Keratinocyte (primary cell): ENCODE data around the gene SLA2. TPM values are rescaled to one million over a fixed set of nuclear protein-coding genes. Genes with fewer than 3 reads are reported as not detected.

Source experiments
- DNase-seq: peaks from one replicate; pipeline ENCODE4 v3.0.0-alpha.2; 2011; ENCODE audit warnings: low read depth, missing footprints, low spot score
- FAIRE-seq: peaks from 2 replicates; lab custom pipeline; 2011; peaks lifted over from hg19 to GRCh38; lab: Jason Lieb, UNC
- H2AFZ ChIP-seq: 2 replicates; pipeline ENCODE4 v1.6.0; 2012; ENCODE audit warnings: low read length, control low read depth, inconsistent platforms; ENCODE audit not compliant: control insufficient read depth
- H3K27ac ChIP-seq: 2 replicates; pipeline ENCODE4 v1.5.1; 2011; ENCODE audit warnings: low read length; ENCODE audit not compliant: control insufficient read depth, insufficient read depth
- H3K27me3 ChIP-seq: 3 replicates; pipeline ENCODE4 v1.6.0; 2011; ENCODE audit warnings: low read length; ENCODE audit not compliant: control insufficient read depth, insufficient read depth; ENCODE audit errors: extremely low read depth
- H3K36me3 ChIP-seq, 2 experiments: 2 replicates in 1 of 2; 3 replicates in 1 of 2; pipeline ENCODE4 v1.5.1; 2011; ENCODE audit warnings: low read length in 2 of 2, mild to moderate bottlenecking in 1 of 2; ENCODE audit not compliant: control insufficient read depth in 2 of 2, insufficient read depth in 2 of 2; ENCODE audit errors: extremely low read depth in 1 of 2
- H3K4me1 ChIP-seq: 3 replicates; pipeline ENCODE4 v1.5.1; 2011; ENCODE audit warnings: low read length; ENCODE audit not compliant: control insufficient read depth, insufficient read depth; ENCODE audit errors: extremely low read depth
- H3K4me2 ChIP-seq: 3 replicates; pipeline ENCODE4 v1.6.0; 2011; ENCODE audit warnings: low read depth, low read length; ENCODE audit not compliant: control insufficient read depth, insufficient read depth; ENCODE audit errors: extremely low read depth
- H3K4me3 ChIP-seq, 3 experiments: fragments of 200-600 bp in 1 of 3; sonication (generic) in 1 of 3; 2 replicates in 2 of 3; 3 replicates in 1 of 3; pipeline ENCODE4 v1.5.1; 2011 to 2016; ENCODE audit warnings: low read length in 3 of 3, mild to moderate bottlenecking in 3 of 3, control low read depth in 2 of 3, inconsistent platforms in 1 of 3, low read depth in 1 of 3, mixed read lengths in 1 of 3, mixed run types in 1 of 3, moderate library complexity in 1 of 3; ENCODE audit not compliant: control insufficient read depth in 2 of 3, insufficient read depth in 2 of 3; ENCODE audit errors: extremely low read depth in 1 of 3
- H3K79me2 ChIP-seq: 2 replicates; pipeline ENCODE4 v1.6.0; 2012; ENCODE audit warnings: low read length; ENCODE audit not compliant: control insufficient read depth, insufficient read depth
- H3K9ac ChIP-seq: 3 replicates; pipeline ENCODE4 v1.6.0; 2011; ENCODE audit warnings: low read length; ENCODE audit not compliant: control insufficient read depth, insufficient read depth; ENCODE audit errors: extremely low read depth
- H3K9me1 ChIP-seq: 3 replicates; pipeline ENCODE4 v1.6.0; 2011; ENCODE audit warnings: low read length; ENCODE audit not compliant: control insufficient read depth, insufficient read depth; ENCODE audit errors: extremely low read depth
- H3K9me3 ChIP-seq: 2 replicates; pipeline ENCODE4 v1.5.1; 2012; ENCODE audit warnings: low read depth, low read length; ENCODE audit not compliant: control insufficient read depth
- H4K20me1 ChIP-seq: 3 replicates; pipeline ENCODE4 v1.6.0; 2011; ENCODE audit warnings: low read length; ENCODE audit not compliant: control insufficient read depth, insufficient read depth; ENCODE audit errors: extremely low read depth
- EZH2 ChIP-seq: IDR thresholded peaks from one replicate; pipeline ENCODE4 v1.6.1; 2012; ENCODE audit warnings: inconsistent platforms, mild to moderate bottlenecking, low read length, moderate library complexity
- dilution Hi-C: fragments of 300-500 bp; cut with MboI; formaldehyde crosslinking; loops from one replicate; pipeline ENCODE4 v1.7.0; 2020; ENCODE audit warnings: low sequenced_read_pairs; ENCODE audit not compliant: extremely low pct_ligation_motif_present
- polyA plus RNA-seq, 5 experiments: library from polyadenylated mRNA; depleted of rRNA in 3 of 5; stranded (reverse) in 3 of 5; stranded (forward) in 1 of 5; unstranded in 1 of 5; fragments of >200 nt; gene quantifications; 1 replicate in 1 of 5; 2 replicates in 3 of 5; 3 replicates in 1 of 5; pipeline versions ENCODE4 v1.2.1 to v1.2.3, GENCODE V29; 2011 to 2012; ENCODE audit warnings: missing spikeins in 2 of 5, low read depth in 1 of 5, low replicate concordance in 1 of 5
- TF ChIP-seq, protein P1 (sequence below), 3 experiments: IDR thresholded peaks in 1 of 3; conservative IDR thresholded peaks in 1 of 3; optimal IDR thresholded peaks in 1 of 3; 2 replicates in 2 of 3; 3 replicates in 1 of 3; pipeline versions ENCODE3 to v1.5.1; 2011; ENCODE audit warnings: low read length in 3 of 3, mild to moderate bottlenecking in 3 of 3, moderate library complexity in 2 of 3, control low read depth in 1 of 3, inconsistent platforms in 1 of 3; ENCODE audit not compliant: insufficient read depth in 2 of 3; ENCODE audit errors: extremely low read depth in 1 of 3

SLA2 gene
- polyA plus RNA-seq, 1 donor (not counting 4 experiments of a cell fraction or from before 2014, with no cell fraction given), result 0.04 TPM

DNA sequence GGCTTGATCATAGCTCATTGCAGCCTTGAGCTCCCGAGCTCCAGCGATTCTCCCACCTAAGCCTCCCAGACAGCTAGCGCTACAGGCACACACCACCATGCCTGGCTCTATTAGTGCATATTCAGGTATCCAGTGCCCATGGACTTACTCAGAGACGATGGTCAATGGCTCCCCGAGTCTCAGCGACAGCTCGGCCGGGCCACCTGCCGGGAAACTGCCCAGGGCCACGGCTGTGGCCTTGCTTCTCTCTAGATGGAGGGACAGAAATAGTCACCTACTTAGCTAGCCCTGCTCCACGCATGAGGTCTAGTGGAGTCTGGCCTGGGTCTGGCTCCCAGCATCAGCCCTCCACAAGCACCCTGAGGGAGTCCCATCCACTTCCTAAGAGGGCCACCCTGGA is 11.7 kb downstream of the SLA2 start:
- Histone ChIP-seq H3K9me1 (no peaks in the 10 kb centered on the region), H4K20me1 (no peaks in the 10 kb centered on the region), H3K4me2 (no peak overlapping the region), H2AFZ (no peak overlapping the region), H3K9me3 (no peaks in the 10 kb centered on the region), H3K36me3 (no peaks in the 10 kb centered on the region), H3K4me3 (no peak overlapping the region), H3K4me1 (no peaks in the 10 kb centered on the region), H3K27me3 (no peaks in the 10 kb centered on the region), H3K27ac (no peak overlapping the region), H3K9ac (no peak overlapping the region), H3K79me2 (no peaks in the 10 kb centered on the region)
- no peak for DNase-seq
- dilution Hi-C loops, result no loop called here
- TF ChIP-seq, protein P1, sequence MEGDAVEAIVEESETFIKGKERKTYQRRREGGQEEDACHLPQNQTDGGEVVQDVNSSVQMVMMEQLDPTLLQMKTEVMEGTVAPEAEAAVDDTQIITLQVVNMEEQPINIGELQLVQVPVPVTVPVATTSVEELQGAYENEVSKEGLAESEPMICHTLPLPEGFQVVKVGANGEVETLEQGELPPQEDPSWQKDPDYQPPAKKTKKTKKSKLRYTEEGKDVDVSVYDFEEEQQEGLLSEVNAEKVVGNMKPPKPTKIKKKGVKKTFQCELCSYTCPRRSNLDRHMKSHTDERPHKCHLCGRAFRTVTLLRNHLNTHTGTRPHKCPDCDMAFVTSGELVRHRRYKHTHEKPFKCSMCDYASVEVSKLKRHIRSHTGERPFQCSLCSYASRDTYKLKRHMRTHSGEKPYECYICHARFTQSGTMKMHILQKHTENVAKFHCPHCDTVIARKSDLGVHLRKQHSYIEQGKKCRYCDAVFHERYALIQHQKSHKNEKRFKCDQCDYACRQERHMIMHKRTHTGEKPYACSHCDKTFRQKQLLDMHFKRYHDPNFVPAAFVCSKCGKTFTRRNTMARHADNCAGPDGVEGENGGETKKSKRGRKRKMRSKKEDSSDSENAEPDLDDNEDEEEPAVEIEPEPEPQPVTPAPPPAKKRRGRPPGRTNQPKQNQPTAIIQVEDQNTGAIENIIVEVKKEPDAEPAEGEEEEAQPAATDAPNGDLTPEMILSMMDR (optimal IDR thresholded peaks at IDR 0.05 in 1 of 3, IDR thresholded peaks at IDR 0.05 in 1 of 3, conservative IDR thresholded peaks at IDR 0.05 in 1 of 3; ENCODE audit: extremely low read depth in 1 of 3, insufficient read depth in 2 of 3, low read length in 3 of 3), result no peak
- TF ChIP-seq EZH2, result no peak
- FAIRE-seq, result no peak

DNA sequence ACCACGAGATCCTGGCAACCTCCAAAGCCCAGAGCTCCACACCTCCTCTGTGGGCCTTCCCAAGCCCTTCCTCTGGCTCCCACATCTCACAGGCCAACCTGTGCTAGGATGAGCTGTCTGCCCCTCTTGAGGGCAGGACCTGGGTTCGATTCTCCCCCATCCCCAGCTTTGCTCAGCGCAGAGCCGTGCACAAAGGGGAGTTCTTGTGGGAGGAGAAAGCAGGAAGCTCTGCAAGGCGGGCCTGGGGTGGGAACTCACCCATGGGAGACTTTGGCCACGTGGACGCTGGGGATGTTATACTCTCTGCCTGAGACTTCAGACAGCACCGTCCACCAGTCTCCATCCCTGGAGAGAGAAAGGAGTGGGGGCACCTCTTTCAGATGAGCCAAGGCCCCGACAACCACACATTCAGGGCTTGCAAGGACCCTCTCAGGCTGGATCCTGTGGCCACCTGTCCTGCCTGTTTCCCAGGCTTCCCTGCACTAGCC is 12.7 kb downstream of the SLA2 start:
- no peak overlapping the region for H3K9ac ChIP-seq
- DNase-seq, result no peak
- H2AFZ ChIP-seq, result no peak overlapping the region

More for the DNA sequence above, 12.7 kb downstream of the SLA2 start:
- no peak for TF ChIP-seq EZH2
- TF ChIP-seq, protein P1 (optimal IDR thresholded peaks at IDR 0.05 in 1 of 3, IDR thresholded peaks at IDR 0.05 in 1 of 3, conservative IDR thresholded peaks at IDR 0.05 in 1 of 3; ENCODE audit: extremely low read depth in 1 of 3, insufficient read depth in 2 of 3, low read length in 3 of 3), result no peak
- H3K36me3 ChIP-seq, result no peaks in the 10 kb centered on the region
- no peak overlapping the region for H3K27ac ChIP-seq
- no peaks in the 10 kb centered on the region for H3K9me3 ChIP-seq
- H3K4me2 ChIP-seq, result no peak overlapping the region
- H3K79me2 ChIP-seq, result no peaks in the 10 kb centered on the region
- dilution Hi-C loops, result no loop called here
- no peaks in the 10 kb centered on the region for H3K9me1 ChIP-seq
- no peaks in the 10 kb centered on the region for H3K4me1 ChIP-seq
- H4K20me1 ChIP-seq, result no peaks in the 10 kb centered on the region
- no peak for FAIRE-seq
- H3K27me3 ChIP-seq, result no peaks in the 10 kb centered on the region
- no peak overlapping the region for H3K4me3 ChIP-seq
